ENCODE data around the gene UBC. TPM values are rescaled to one million over a fixed set of nuclear protein-coding genes. Genes with fewer than 3 reads are reported as not detected.

UBC gene
- total RNA-seq, 1 experiment from 2014 or later = 1,053 TPM

GRCh38 chr12:124861898-124862676 lies 52.4 kb downstream of the UBC start:
- CTCF ChIA-PET = no interaction called here

More at GRCh38 chr12:124861898-124862676, 52.4 kb downstream of the UBC start:
- Histone ChIP-seq H3K36me3 (ENCODE audit: insufficient read depth, low read length, poor library complexity, severe bottlenecking) (peaks cover 19% of the 10 kb centered on the region), H3K27me3 (replicated peaks; ENCODE audit: insufficient read depth, low read depth, low read length, poor library complexity) (no peaks in the 10 kb centered on the region), H3K9me3 (ENCODE audit: low read depth, low read length, poor library complexity, severe bottlenecking) (no peaks in the 10 kb centered on the region), H3K27ac (ENCODE audit: low read depth, low read length, poor library complexity, severe bottlenecking) (peak overlapping the region; percentile 82), H3K4me1 (ENCODE audit: insufficient read depth, low read length, poor library complexity, severe bottlenecking) (peaks cover 21% of the 10 kb centered on the region), H3K4me3 (ENCODE audit: low read depth, low read length, poor library complexity, severe bottlenecking) (peak overlapping the region; percentile 70)
- BruUV-seq (replicated peaks) = TSS peak; percentile 28
- TF ChIP-seq EZH2 (IDR thresholded peaks at IDR 0.05; ENCODE audit: borderline replicate concordance, low read depth, low read length, poor library complexity, severe bottlenecking) = no peak
- no peak for TF ChIP-seq CTCF (conservative IDR thresholded peaks at IDR 0.05; ENCODE audit: low read depth, low read length)
- no peak for DNase-seq (ENCODE audit: low spot score)
- POLR2A ChIA-PET (ENCODE audit: low non-redundant PET) = no interaction called here
- intact Hi-C loops (cut with micrococcal nuclease; ENCODE audit: unreplicated experiment) = no loop called here

Small RNA genes within 50 kb of the gene (microRNA-seq; reads per million reads assigned to microRNA genes)
- gene MIR5188 = not detected

Other genes starting within 250 kb of the UBC start
- 61.5 and 74.6 TPM in 2 replicates for gene SCARB1, start 50.8 kb downstream of the UBC start, total RNA-seq (2021)
- gene DHX37, start 74.5 kb upstream of the UBC start, total RNA-seq (2021) = 43.9 and 57.4 TPM in 2 replicates
- gene BRI3BP, start 79.0 kb upstream of the UBC start, total RNA-seq (2021) = 24.1 and 26.0 TPM in 2 replicates
- gene AACS, start 150.8 kb upstream of the UBC start, total RNA-seq (2021) = 20.1 and 24.8 TPM in 2 replicates

Measured in A673 (cell line).